HepG2 (cell line): ENCODE measurements around the gene SEC63. TPM values are rescaled to one million over a fixed set of nuclear protein-coding genes. Genes with fewer than 3 reads are reported as not detected.

Experiments
- CREM ChIP-seq, 2 experiments: sonication (generic) in 1 of 2; formaldehyde crosslinking in 1 of 2; IDR thresholded peaks; 2 replicates each; pipeline versions ENCODE4 v1.4.0 to v1.6.1; 2016 to 2020; ENCODE audit warnings: antibody characterized with exemption in 1 of 2, mild to moderate bottlenecking in 1 of 2, missing genetic modification reagents in 1 of 2
- FOXO1 ChIP-seq: sonication (generic); formaldehyde crosslinking; IDR thresholded peaks from 2 replicates; pipeline ENCODE4 v1.4.0; 2020; ENCODE audit warnings: missing genetic modification reagents
- IKZF1 ChIP-seq: fragments of 450-650 bp; IDR thresholded peaks from 2 replicates; pipeline ENCODE4 v1.7.1; 2016
- IRF2 ChIP-seq: IDR thresholded peaks from 2 replicates; pipeline ENCODE4 v1.6.1; 2018; ENCODE audit warnings: missing genetic modification reagents, missing compliant biosample characterization
- KLF6 ChIP-seq: IDR thresholded peaks from 2 replicates; pipeline ENCODE4 v1.8.0; 2016; ENCODE audit warnings: missing biosample characterization, missing genetic modification reagents
- MYC ChIP-seq: sonication (generic); formaldehyde crosslinking; IDR thresholded peaks from 2 replicates; pipeline ENCODE4 v1.9.0; 2021; ENCODE audit warnings: missing genetic modification reagents, borderline replicate concordance
- RXRA ChIP-seq: sonication (generic); formaldehyde crosslinking; IDR thresholded peaks from 2 replicates; pipeline ENCODE4 v1.5.1; 2020; ENCODE audit warnings: missing genetic modification reagents
- SAP130 ChIP-seq: IDR thresholded peaks from 2 replicates; pipeline ENCODE4 v1.6.1; 2016; ENCODE audit warnings: low read depth
- ZBTB20 ChIP-seq: sonication (generic); formaldehyde crosslinking; IDR thresholded peaks from 2 replicates; pipeline ENCODE4 v1.8.1; 2023; ENCODE audit warnings: missing genetic modification reagents, low read depth, mild to moderate bottlenecking, borderline replicate concordance
- ZFYVE20 ChIP-seq: sonication (generic); formaldehyde crosslinking; IDR thresholded peaks from 2 replicates; pipeline ENCODE4 v1.8.0; 2023; ENCODE audit warnings: low read depth, mild to moderate bottlenecking, moderate library complexity, missing genetic modification reagents, borderline replicate concordance
- ZNF343 ChIP-seq: sonication (generic); formaldehyde crosslinking; IDR thresholded peaks from 2 replicates; pipeline ENCODE4 v1.4.0; 2020; ENCODE audit warnings: mild to moderate bottlenecking, missing genetic modification reagents
- ZNF644 ChIP-seq: IDR thresholded peaks from 2 replicates; pipeline ENCODE4 v1.6.1; 2016; ENCODE audit warnings: low read depth
- polyA plus RNA-seq, 8 experiments: library from polyadenylated mRNA; depleted of rRNA in 3 of 8; stranded (reverse) in 7 of 8; unstranded in 1 of 8; fragments of >200 nt; fragmentation: Illumina TruSeq in 4 of 8; extraction: Trizol in 4 of 8; gene quantifications; 2 replicates each; pipeline versions ENCODE4 v1.2.1 to v1.2.3, GENCODE V29; 2011 to 2016; ENCODE audit warnings: low read depth in 4 of 8, missing spikeins in 1 of 8, mixed read lengths in 1 of 8; ENCODE audit not compliant: insufficient read depth in 1 of 8
- total RNA-seq, 5 experiments: library from RNA; depleted of rRNA; stranded (reverse); fragments of >200 nt; fragmentation: Illumina TruSeq; extraction: Trizol; gene quantifications; 2 replicates each; pipeline ENCODE4 v1.2.3, GENCODE V29; 2016; ENCODE audit warnings: low read depth in 1 of 5
- TF ChIP-seq, protein P1 (sequence below): IDR thresholded peaks from 2 replicates; pipeline ENCODE4 v1.6.1; 2018; ENCODE audit warnings: missing genetic modification reagents
- TF ChIP-seq, protein P2 (sequence below): IDR thresholded peaks from 2 replicates; pipeline ENCODE4 v1.6.1; 2016; ENCODE audit warnings: missing compliant biosample characterization, missing genetic modification reagents, borderline replicate concordance
- TF ChIP-seq, protein P3 (sequence below): IDR thresholded peaks from 2 replicates; pipeline ENCODE4 v1.6.1; 2016; ENCODE audit warnings: mild to moderate bottlenecking
- TF ChIP-seq, protein P4 (sequence below): IDR thresholded peaks from 2 replicates; pipeline ENCODE4 v1.6.1; 2016; ENCODE audit warnings: low read depth, missing genetic modification reagents, missing compliant biosample characterization
- TF ChIP-seq, protein P5 (sequence below): sonication (generic); formaldehyde crosslinking; IDR thresholded peaks from 2 replicates; pipeline ENCODE4 v1.9.0; 2022; ENCODE audit warnings: missing genetic modification reagents, mild to moderate bottlenecking, borderline replicate concordance

The SEC63 gene
- total and polyA plus RNA-seq, 2 of the 13 experiments (the other 11 are each of a cell fraction or from before 2014, with no cell fraction given): 20.2 to 45.9 TPM

DNA sequence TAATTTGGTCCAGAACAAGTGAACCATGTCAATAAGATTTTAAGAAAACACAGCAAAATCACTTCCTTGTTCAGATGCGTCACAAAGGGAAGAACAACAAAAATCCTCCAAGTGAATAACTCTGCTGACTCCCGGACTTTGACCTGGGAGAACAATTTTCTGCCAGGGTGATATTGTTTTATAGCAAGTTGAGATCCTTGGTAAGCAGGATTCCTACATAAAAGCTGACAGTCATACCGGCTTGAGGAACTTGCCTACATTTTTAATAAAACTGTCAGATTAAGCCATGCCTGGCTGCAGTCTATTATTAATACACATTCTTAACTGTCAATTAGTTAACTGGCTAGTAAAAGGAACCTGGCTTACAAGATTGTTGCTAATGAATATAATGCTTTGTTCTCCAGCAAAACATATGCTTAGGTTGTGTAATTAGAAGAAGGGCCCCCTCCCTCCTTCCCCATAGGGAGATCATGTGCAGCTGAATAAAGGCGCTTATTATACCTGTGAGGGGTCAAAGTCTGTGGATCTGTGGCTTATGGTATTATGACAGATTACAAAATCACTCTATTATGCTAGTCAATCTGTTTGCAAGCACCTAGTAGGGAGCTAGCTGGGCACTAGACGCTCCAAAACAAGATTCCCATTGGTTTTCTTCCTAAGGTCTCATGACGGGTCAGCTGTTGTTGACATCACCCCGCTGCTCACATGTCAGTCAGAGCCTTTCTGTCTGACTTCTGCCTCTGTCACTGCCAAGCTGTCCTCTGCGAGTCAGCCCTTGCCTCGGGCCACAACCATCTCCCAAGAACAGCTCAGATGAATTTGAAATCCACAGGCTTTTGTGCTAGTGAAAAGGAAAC is 44.6 kb upstream of the SEC63 start (continued):
- TF ChIP-seq, protein P1, sequence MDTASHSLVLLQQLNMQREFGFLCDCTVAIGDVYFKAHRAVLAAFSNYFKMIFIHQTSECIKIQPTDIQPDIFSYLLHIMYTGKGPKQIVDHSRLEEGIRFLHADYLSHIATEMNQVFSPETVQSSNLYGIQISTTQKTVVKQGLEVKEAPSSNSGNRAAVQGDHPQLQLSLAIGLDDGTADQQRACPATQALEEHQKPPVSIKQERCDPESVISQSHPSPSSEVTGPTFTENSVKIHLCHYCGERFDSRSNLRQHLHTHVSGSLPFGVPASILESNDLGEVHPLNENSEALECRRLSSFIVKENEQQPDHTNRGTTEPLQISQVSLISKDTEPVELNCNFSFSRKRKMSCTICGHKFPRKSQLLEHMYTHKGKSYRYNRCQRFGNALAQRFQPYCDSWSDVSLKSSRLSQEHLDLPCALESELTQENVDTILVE (CRISPR knock-in tag): peak; percentile 33; the same call in 1 of the 2 replicates
- TF ChIP-seq, protein P2, sequence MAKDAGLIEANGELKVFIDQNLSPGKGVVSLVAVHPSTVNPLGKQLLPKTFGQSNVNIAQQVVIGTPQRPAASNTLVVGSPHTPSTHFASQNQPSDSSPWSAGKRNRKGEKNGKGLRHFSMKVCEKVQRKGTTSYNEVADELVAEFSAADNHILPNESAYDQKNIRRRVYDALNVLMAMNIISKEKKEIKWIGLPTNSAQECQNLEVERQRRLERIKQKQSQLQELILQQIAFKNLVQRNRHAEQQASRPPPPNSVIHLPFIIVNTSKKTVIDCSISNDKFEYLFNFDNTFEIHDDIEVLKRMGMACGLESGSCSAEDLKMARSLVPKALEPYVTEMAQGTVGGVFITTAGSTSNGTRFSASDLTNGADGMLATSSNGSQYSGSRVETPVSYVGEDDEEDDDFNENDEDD (CRISPR knock-in tag): peak; percentile 38; the same call in 1 of the 2 replicates
- TF ChIP-seq IRF2 (CRISPR knock-in tag): peak; percentile 25; the same call in 1 of the 2 replicates
- peak; percentile 60; the same call in 1 of the 2 replicates for TF ChIP-seq FOXO1
- peak; percentile 16; the same call in 1 of the 2 replicates for TF ChIP-seq MYC (CRISPR knock-in tag)
- TF ChIP-seq ZNF343: no peak
- TF ChIP-seq CREM (IDR thresholded peaks at IDR 0.05): peak; percentile 33; the same call in 1 of the 2 replicates
- no peak for TF ChIP-seq CREM (CRISPR knock-in tag; IDR thresholded peaks at IDR 0.05)
- TF ChIP-seq, protein P3, sequence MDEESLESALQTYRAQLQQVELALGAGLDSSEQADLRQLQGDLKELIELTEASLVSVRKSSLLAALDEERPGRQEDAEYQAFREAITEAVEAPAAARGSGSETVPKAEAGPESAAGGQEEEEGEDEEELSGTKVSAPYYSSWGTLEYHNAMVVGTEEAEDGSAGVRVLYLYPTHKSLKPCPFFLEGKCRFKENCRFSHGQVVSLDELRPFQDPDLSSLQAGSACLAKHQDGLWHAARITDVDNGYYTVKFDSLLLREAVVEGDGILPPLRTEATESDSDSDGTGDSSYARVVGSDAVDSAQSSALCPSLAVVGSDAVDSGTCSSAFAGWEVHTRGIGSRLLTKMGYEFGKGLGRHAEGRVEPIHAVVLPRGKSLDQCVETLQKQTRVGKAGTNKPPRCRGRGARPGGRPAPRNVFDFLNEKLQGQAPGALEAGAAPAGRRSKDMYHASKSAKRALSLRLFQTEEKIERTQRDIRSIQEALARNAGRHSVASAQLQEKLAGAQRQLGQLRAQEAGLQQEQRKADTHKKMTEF (CRISPR knock-in tag): peak; percentile 67
- TF ChIP-seq IKZF1: no peak
- TF ChIP-seq SAP130 (CRISPR knock-in tag): peak; percentile 96
- TF ChIP-seq KLF6: 0 out of 2 replicates have a peak, but pooled peaks have one; percentile 39
- TF ChIP-seq, protein P4, sequence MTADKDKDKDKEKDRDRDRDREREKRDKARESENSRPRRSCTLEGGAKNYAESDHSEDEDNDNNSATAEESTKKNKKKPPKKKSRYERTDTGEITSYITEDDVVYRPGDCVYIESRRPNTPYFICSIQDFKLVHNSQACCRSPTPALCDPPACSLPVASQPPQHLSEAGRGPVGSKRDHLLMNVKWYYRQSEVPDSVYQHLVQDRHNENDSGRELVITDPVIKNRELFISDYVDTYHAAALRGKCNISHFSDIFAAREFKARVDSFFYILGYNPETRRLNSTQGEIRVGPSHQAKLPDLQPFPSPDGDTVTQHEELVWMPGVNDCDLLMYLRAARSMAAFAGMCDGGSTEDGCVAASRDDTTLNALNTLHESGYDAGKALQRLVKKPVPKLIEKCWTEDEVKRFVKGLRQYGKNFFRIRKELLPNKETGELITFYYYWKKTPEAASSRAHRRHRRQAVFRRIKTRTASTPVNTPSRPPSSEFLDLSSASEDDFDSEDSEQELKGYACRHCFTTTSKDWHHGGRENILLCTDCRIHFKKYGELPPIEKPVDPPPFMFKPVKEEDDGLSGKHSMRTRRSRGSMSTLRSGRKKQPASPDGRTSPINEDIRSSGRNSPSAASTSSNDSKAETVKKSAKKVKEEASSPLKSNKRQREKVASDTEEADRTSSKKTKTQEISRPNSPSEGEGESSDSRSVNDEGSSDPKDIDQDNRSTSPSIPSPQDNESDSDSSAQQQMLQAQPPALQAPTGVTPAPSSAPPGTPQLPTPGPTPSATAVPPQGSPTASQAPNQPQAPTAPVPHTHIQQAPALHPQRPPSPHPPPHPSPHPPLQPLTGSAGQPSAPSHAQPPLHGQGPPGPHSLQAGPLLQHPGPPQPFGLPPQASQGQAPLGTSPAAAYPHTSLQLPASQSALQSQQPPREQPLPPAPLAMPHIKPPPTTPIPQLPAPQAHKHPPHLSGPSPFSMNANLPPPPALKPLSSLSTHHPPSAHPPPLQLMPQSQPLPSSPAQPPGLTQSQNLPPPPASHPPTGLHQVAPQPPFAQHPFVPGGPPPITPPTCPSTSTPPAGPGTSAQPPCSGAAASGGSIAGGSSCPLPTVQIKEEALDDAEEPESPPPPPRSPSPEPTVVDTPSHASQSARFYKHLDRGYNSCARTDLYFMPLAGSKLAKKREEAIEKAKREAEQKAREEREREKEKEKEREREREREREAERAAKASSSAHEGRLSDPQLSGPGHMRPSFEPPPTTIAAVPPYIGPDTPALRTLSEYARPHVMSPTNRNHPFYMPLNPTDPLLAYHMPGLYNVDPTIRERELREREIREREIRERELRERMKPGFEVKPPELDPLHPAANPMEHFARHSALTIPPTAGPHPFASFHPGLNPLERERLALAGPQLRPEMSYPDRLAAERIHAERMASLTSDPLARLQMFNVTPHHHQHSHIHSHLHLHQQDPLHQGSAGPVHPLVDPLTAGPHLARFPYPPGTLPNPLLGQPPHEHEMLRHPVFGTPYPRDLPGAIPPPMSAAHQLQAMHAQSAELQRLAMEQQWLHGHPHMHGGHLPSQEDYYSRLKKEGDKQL (CRISPR knock-in tag): 0 out of 2 replicates have a peak, but pooled peaks have one; percentile 23
- TF ChIP-seq ZNF644 (CRISPR knock-in tag): 0 out of 2 replicates have a peak, but pooled peaks have one; percentile 52
- TF ChIP-seq RXRA (CRISPR knock-in tag): 0 out of 2 replicates have a peak, but pooled peaks have one; percentile 31
- no peak for TF ChIP-seq ZFYVE20 (CRISPR knock-in tag)
- TF ChIP-seq, protein P5, sequence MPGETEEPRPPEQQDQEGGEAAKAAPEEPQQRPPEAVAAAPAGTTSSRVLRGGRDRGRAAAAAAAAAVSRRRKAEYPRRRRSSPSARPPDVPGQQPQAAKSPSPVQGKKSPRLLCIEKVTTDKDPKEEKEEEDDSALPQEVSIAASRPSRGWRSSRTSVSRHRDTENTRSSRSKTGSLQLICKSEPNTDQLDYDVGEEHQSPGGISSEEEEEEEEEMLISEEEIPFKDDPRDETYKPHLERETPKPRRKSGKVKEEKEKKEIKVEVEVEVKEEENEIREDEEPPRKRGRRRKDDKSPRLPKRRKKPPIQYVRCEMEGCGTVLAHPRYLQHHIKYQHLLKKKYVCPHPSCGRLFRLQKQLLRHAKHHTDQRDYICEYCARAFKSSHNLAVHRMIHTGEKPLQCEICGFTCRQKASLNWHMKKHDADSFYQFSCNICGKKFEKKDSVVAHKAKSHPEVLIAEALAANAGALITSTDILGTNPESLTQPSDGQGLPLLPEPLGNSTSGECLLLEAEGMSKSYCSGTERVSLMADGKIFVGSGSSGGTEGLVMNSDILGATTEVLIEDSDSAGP: peak; percentile 41; the same call in 1 of the 2 replicates
- 0 out of 2 replicates have a peak, but pooled peaks have one; percentile 25 for TF ChIP-seq ZBTB20
